C1 segment of cervical spinal cord (tissue), 14 donors: Measurements from ENCODE around the gene ABCC5.
"Not testable (repeated sequence)": the region's sequence is repeated elsewhere in the genome, so short reads cannot be mapped to it uniquely, and the experiment has no call there.

ENCODE experiments used
- DNase-seq, 14 donors: peaks; one replicate each; lab custom pipeline; 2025; lab: John Stamatoyannopoulos, UW

The ABCC5 gene

DNA sequence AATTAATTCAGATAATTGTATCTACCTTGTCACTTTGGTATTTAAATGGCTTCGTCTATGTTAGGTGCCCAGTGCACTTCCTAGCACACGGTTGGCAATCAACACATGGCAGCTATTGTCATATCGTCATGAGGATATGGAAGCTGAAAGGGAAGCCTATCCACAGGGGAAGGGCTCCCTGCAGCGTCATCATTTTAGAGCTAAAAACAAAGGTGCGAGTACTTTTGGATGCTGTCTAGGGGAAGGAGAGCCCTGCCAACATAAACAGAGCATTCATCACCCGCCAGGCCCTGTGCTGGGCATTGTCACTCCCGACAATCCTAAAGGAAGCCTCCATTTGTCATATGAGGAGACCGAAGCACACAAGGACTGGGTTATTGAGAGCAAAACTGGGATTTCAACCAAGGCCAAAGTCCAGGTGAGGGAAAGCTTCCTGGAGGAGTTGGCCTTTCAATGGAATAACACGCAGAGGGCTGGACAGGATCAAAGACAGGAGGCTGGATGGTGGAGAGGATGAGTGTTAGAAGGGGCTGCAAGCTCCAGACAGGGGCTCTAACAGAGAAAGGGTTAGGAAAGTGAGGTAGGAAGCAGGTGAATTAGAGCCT lies 125.0 kb downstream of the ABCC5 start:
- no peak for DNase-seq

GRCh38 chr3:183885766-183886165 lies 131.9 kb downstream of the ABCC5 start:
- DNase-seq: no peak

- DNase-seq: peak; percentile 10 to 97 (median 92)
These were observed 133.0 kb downstream of the ABCC5 start, which contains the start of gene PARL for GRCh38 chr3:183884427-183885296. TSS of gene PARL (minus strand) at chr3:183884880. CDS start at chr3:183884846, 34 bp downstream.

DNA sequence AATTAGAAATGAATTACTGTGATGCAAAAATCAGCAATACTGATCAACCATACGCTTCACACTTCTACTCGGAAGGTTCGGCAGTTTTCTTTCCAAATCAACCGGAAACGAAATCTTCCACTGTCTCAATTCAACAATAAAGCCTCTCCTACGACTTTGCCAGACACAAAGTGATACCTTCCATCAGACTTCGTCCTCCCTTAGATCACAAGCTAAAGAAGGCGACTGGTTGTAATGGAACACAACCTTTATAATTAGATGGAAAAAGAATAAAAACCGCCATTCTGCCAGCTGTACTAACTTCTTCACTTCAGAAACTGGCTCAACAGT lies 133.6 kb downstream of the ABCC5 start:
- DNase-seq: no peak

GRCh38 chr3:183883291-183884096 lies 134.2 kb downstream of the ABCC5 start:
- DNase-seq: no peak

- DNase-seq: no peak
These were observed 137.6 kb downstream of the ABCC5 start for GRCh38 chr3:183880121-183880520.

GRCh38 chr3:183879243-183879642 lies 138.4 kb downstream of the ABCC5 start:
- no peak for DNase-seq

GRCh38 chr3:183878071-183878470 lies 139.6 kb downstream of the ABCC5 start:
- DNase-seq: peak in 3 of 14 donors; percentile 2 to 8 (median 7)

GRCh38 chr3:183877227-183877626 lies 140.5 kb downstream of the ABCC5 start:
- not testable (repeated sequence) for DNase-seq

DNA sequence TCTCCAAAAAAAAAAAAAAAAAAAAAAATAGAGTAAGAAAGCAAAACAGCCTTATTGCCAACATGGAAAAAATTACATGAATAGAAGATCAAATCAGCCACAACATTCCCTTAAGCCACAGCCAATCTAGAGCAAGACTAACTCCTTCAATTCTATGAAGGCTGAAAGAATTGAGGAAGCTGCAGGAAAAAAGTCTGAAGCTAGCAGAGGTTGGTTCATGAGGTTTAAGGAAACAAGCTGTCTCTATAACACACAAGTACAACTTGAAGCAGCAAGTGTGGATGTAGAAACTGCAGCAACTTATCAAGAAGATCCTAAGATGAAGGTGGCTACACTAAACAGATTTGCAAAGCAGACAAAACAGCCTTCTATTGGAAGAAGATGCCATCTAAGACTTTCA lies 142.3 kb downstream of the ABCC5 start:
- DNase-seq: no peak

GRCh38 chr3:183873914-183874313 lies 143.8 kb downstream of the ABCC5 start:
- no peak for DNase-seq

- DNase-seq: no peak
These were observed 146.1 kb downstream of the ABCC5 start for GRCh38 chr3:183871541-183871940.

DNA sequence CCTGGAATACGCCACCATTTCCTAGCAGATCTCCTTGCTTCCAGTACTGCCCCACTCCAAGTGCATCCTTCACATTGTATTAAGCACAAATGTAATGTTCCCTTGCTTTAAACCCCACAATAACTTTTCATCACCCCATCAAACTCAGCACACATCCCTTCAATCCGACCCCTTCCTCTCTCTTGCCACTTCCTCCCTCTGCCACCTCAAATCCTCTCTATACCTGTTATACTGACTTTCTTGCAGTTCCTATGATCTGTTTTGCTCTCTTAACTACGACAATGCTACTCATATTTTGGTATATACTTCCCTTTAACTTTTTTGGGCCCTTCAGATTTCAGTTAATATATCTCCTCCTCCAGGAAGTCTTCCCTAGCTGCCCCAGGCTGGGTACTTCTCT lies 147.1 kb downstream of the ABCC5 start:
- no peak for DNase-seq
